Liver (tissue), 3 donors: Measurements from ENCODE around the gene ZNF574.

Experiments used
- ATF3 ChIP-seq: IDR thresholded peaks from 2 replicates; pipeline ENCODE4 v1.6.1; 2016; ENCODE audit warnings: antibody characterized with exemption
- CTCF ChIP-seq: fragments of 150-350 bp; IDR thresholded peaks from 2 replicates; pipeline ENCODE4 v1.5.1; 2017; ENCODE audit warnings: improper control_type of control experiment, low read depth, low read length; ENCODE audit not compliant: missing input control
- GABPA ChIP-seq, 2 donors: IDR thresholded peaks in 1 of 2; conservative IDR thresholded peaks in 1 of 2; 2 replicates each; pipeline ENCODE4 v1.6.1; 2016; ENCODE audit warnings: antibody characterized with exemption in 2 of 2, mild to moderate bottlenecking in 1 of 2, moderate library complexity in 1 of 2
- MAX ChIP-seq: IDR thresholded peaks from 2 replicates; pipeline ENCODE4 v1.6.1; 2016; ENCODE audit warnings: antibody characterized with exemption
- REST ChIP-seq: IDR thresholded peaks from 2 replicates; pipeline ENCODE4 v1.6.1; 2016; ENCODE audit warnings: antibody characterized with exemption, mild to moderate bottlenecking
- SP1 ChIP-seq: IDR thresholded peaks from 2 replicates; pipeline ENCODE4 v1.6.1; 2018; ENCODE audit warnings: antibody characterized with exemption, mild to moderate bottlenecking
- TAF1 ChIP-seq: conservative IDR thresholded peaks from 2 replicates; pipeline ENCODE4 v1.6.1; 2016; ENCODE audit warnings: antibody characterized with exemption, mild to moderate bottlenecking
- YY1 ChIP-seq: IDR thresholded peaks from 2 replicates; pipeline ENCODE4 v1.6.1; 2016; ENCODE audit warnings: antibody characterized with exemption, mild to moderate bottlenecking
- donor health status: healthy.
- donor health status: healthy.

GRCh38 chr19:42098781-42099180, 22.8 kb downstream of the ZNF574 start:
- TF ChIP-seq TAF1, result no peak
- TF ChIP-seq MAX, result no peak
- no peak for TF ChIP-seq CTCF
- TF ChIP-seq ATF3, result no peak
- no peak for TF ChIP-seq REST
- TF ChIP-seq SP1, result no peak
- no peak for TF ChIP-seq GABPA (IDR thresholded peaks at IDR 0.05 in 1 of 2, conservative IDR thresholded peaks at IDR 0.05 in 1 of 2)
- no peak for TF ChIP-seq YY1
